Epithelial cell of prostate (primary cell): ENCODE data around the gene CDC42SE1.
"Not testable (repeated sequence)": the region's sequence is repeated elsewhere in the genome, so short reads cannot be mapped to it uniquely, and the experiment has no call there.

ENCODE experiments used
- DNase-seq: peaks from one replicate; pipeline ENCODE4 v3.0.0-alpha.2; 2011; ENCODE audit warnings: low read depth, low spot score
- H3K27ac ChIP-seq: fragments of 450-650 bp; 2 replicates; pipeline ENCODE4 v1.5.1; 2017; ENCODE audit warnings: mild to moderate bottlenecking

The CDC42SE1 gene, protein sequence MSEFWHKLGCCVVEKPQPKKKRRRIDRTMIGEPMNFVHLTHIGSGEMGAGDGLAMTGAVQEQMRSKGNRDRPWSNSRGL

DNA sequence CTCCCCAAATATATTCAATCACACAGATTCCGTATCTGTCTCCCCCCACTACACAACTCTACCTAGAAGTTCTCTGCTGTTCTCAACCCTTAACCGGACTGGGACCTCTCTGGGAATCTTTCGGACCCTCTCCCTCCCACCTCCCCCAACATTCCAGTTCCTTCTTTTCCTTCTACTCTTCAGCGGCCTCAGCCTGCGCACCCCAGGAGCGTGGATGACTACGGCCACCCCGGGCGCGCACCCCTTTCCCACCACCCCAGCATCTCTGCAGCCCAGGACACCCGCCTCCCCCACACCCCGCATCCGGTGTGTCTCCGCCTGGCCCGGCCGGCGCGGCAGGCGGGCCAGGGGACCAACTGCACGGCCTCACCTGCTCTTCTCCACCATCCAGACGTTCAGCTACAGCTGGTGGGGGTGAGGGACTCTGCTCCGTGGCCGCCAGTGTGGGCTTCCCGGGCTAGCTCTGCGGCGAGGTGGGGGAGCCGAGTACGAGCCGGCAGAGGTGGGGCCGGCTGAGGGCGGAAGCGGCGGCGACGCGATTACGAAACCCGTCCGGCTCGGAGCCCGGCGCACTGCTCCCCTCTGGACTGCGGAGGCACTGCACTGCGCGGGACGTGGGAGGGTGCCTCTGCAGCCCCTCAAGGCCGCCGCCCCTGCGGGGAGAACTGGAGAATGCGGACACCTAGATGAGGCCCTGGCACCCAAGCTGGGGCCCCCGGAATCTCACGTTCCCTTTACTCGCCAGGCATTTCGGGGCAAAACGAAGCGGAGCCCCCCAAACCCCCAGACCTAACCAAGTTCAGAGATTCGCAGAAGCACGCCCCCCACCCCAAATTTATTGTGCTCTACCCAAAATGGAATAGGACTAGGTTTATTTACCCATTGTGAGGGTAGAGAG lies at the start of gene CDC42SE1:
TSS of gene CDC42SE1 (minus strand) at position 514 of the 898 bp plus-strand sequence. CDS start 3,892 bp downstream, outside the sequence.
- H3K27ac ChIP-seq, result peak within 1 kb of the TSS; percentile 97
- no peak for DNase-seq

DNA sequence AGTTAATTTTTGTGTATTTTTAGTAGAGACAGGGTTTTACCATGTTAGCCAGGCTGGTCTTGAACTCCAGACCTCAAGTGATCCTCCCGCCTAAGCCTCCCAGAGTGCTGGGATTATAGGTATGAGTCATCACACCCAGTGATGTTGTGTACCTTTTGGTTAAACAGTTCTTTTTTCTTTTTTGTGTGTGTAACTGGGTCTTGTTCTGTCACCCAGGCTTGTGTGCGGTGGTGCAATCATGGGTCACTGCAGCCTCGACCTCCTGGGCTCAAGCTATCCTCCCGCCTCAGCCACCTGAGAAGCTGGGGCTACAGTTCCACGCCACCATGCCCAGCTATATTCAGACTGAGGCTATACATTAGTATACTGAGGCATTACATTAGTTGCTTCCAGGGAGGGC lies 48.9 kb upstream of the CDC42SE1 start:
- no peak overlapping the region for H3K27ac ChIP-seq
- no peak for DNase-seq

DNA sequence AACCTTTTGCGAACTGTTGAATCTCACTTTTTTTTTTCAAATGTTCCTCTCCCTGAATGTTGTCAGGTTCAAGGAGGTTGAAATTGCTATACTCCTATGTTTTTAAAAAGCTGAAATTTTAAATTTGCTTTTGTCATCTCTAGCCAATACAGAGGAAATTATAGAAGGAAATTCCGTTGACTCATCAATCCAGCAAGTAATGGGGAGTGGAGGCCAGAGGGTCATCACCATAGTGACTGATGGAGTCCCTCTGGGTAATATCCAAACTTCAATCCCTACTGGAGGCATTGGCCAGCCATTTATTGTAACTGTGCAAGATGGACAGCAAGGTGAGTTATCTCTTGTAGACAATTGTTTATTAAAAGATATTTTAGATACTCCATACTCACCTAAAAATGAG lies 47.5 kb upstream of the CDC42SE1 start:
- no peak for DNase-seq
- no peak overlapping the region for H3K27ac ChIP-seq

DNA sequence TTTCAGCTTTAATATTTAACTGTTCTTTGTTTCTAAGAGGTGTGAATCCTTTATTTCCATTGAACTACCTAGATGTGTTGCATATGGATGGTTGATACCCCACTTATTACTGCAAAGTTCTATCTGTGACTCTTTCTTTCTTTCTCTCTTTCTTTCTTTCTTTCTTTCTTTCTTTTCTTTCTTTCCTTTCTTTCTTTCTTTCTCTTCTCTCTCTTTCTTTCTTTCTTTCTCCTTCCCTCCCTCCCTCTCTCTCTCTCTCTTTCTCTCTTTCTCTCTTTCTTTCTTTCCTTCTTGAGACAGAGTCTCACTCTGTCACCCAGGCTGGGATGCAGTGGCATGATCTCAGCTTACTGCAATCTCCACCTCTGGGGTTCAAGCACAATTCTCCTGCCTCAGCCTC lies 45.2 kb upstream of the CDC42SE1 start:
- DNase-seq, result no peak

DNA sequence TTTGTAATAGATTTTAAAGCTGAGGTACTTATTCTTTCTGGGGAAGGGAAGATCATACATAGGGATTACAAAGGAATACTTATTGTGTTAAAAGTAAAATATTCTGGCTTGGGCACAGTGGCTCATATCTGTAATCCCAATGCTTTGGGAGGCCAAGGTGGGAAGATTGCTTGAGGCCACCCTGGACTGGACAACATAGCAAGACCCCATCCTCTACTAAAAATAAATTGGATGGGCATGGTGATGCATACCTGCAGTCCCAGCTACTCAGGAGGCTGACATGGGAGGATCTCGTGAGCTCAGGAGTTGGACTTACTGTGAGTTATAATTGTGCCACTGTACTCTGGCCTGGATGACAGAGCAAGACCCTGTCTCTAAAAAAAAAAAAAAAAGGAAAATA lies 38.7 kb upstream of the CDC42SE1 start:
- no peak for DNase-seq
- no peak overlapping the region for H3K27ac ChIP-seq

More for the DNA sequence above, 45.2 kb upstream of the CDC42SE1 start:
- no peak overlapping the region for H3K27ac ChIP-seq

DNA sequence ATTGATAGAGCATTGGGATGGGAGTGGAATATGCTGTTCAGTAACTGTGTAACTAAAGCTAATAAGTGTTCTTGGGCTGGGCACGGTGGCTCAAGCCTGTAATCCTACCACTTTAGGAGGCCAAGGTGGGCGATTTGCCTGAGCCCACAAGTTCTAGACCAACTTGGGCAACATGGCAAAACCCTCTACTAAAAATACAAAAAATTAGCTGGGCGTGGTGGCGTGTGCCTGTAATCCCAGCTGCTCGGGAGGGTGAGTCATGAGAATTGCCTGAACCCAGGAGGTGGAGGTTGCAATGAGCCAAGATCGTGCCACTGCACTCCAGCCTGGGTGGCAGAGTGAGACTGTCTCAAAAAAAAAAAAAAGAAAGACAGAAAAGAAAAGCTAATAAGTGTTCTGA lies 38.0 kb upstream of the CDC42SE1 start:
- DNase-seq, H3K27ac ChIP-seq: not testable (repeated sequence)

DNA sequence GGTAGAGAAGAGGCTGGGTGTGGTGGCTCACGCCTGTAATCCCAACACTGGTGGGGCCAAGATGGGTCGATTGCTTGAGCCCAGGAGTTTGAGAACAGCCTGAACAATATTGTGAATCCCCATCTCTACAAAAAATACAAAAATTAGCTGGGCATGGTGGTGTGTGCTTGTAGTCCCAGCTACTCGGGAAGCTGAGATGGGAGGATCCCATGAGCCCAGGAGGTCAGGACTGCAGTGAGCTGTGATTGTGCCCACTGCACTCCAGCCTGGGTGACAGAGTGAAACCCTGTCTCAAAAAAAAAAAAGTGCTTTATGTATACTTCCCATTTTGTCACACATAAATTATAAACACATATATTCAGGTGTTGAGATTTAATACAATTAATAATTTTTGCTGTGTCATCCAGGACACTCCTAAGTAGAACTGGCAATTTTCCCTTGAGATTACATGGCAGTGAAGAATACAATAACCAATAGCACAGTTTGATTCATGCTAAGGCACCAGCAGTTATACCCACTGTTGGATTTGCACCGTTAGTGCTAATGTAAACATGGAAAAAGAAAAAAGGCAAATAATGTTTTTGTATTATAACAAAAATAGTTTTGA lies 26.6 kb upstream of the CDC42SE1 start:
- DNase-seq, result no peak
- no peak overlapping the region for H3K27ac ChIP-seq

DNA sequence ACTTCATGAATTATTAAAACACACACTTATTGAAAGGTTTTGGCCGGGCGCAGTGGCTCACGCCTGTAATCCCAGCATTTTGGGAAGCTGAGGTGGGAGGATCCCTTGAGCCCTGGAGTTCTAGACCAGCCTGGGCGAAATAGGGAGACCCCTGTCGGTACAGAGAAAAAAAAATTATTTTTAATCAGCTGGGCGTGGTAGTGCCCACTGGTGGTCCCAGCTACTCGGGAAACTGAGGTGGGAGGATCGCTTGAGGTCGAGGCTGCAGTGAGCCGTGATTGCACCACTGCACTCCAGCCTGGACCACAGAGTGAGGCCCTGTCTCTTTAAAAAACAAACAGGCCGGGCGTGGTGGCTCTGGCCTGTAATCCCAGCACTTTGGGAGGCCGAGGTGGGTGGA lies 12.8 kb upstream of the CDC42SE1 start:
- no peak for DNase-seq
- no peak overlapping the region for H3K27ac ChIP-seq

DNA sequence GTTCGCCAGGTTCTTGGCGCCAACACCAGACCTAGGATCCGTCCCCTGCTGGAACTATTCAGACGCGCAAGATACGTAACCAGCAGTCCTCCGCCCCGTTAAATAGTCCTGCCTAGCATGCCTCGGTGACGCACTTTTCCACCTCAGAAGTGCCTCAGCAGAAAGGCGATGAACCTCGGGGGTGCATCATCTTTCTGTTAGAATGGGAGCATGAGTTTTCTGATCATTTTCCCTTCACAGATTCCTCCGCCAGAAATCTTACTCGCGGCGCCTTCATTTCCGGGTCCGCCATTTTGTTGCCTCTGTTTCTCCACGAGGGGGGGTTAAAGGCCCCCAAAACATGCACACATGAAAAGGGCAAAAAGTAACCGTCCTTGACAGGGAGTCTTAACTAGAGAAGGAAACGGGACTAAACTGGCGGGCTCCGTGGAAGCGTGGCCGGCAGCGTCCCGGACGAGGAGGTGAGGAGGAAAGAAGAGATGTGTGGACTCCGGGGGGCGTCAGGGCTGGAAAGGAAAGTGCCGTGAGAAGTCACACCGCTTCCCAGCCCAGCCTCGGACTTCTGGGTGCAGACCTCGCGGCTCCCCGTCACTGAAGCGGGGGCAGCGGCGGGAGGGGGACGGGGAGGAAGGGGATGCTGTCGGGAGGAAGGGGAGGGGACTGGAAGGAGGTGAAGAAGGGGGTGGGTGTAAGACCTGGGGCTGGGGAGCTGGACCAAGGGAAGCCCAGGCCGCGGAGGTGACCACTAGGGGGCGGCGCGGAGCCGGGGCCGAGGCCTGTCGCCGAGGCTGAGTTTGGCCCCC lies 11.3 kb upstream of the CDC42SE1 start, which contains the start of gene GABPB2:
TSS of gene GABPB2 (plus strand) at position 288 of the 803 bp plus-strand sequence. CDS start 17,429 bp downstream, outside the sequence.
- H3K27ac ChIP-seq, result peak within 1 kb of the TSS; percentile 96
- DNase-seq, result peak; percentile 79

DNA sequence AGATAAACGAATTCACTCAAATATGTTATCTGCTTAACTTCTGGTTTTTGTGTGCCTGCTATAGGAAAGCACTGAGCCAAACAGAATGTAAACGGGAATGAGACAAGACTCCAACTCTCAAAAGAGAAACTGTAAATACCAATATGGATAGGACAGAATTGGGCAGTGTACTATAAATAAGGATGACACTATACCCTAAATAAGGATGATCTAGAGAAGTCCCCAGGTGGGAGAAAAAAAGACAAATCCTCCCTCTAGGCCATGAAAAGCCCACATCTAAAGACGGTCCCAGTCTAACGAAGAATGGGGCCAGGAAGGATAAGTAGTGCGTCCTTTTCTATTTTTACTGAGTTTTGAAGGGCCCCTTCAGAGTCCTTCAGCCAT lies 9.7 kb upstream of the CDC42SE1 start:
- no peak for DNase-seq
- peak overlapping the region; percentile 96 for H3K27ac ChIP-seq

DNA sequence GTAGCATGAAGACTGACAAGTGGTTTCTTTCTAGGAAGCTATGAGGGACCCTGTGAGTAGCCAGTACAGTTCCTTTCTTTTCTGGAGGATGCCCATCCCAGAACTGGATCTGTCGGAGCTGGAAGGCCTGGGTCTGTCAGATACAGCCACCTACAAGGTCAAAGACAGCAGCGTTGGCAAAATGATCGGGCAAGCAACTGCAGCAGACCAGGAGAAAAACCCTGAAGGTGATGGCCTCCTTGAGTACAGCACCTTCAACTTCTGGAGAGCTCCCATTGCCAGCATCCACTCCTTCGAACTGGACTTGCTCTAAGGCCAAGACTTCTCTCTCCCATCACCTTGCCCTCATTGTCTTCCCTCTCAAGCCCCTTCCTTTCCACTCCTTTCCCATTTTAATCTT lies 7.8 kb upstream of the CDC42SE1 start:
- no peak for DNase-seq
- no peak overlapping the region for H3K27ac ChIP-seq

DNA sequence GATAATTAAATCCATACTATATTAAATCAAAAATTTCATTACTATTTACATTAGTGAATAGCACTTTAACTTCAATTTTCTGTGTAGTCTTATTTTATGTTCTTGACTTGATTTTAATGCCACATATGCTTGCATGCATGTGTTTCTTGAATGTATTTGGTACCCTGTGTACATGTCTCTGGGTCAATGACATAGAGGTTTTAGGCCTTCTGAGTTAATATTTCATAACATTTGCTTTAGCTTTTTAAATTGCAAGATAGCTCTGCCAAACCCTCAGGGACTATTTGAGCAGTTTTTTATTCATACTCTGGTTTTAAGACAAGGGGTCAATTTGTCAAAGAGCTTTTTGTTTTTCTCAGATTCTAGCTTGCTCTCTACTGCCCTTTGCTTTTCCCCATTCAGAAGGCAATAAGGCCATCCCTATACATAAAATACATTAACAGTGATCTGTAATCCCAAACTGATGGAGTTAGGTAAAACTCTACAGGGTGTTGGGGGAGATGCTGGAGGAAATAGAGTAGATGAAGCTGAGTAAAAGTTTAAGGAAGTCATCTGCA lies 5.7 kb upstream of the CDC42SE1 start:
- no peak for DNase-seq
- no peak overlapping the region for H3K27ac ChIP-seq

DNA sequence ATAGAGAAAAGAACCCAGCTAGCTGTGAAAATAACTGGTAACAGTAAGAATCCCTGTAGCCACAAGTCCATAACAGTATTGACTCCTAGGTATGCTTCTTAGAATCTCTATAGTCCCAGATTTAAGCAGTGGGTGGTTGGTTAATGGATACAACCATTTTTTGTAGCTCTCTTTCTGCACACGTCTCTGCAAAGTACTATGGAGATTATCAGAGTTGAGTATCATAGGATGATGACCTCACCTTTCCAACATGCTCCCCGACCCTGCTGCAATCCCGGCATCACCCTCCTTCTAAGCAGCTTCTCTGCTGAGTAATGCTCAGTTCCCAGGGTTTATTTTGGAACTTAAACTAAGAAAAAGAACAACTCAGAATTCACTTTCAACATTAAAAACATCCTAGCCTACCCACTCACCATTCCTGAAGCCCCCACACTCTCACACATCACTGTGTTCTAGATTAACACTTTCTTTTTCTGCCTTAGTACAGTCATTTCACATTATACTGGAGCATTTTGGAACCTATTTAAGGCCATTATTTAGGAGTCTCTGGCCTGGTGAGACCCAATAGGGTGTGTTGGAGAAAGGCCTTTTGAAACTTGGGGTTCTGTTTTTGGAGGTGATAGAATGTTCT lies 3.4 kb upstream of the CDC42SE1 start:
- no peak for DNase-seq
- peak overlapping the region; percentile 97 for H3K27ac ChIP-seq

DNA sequence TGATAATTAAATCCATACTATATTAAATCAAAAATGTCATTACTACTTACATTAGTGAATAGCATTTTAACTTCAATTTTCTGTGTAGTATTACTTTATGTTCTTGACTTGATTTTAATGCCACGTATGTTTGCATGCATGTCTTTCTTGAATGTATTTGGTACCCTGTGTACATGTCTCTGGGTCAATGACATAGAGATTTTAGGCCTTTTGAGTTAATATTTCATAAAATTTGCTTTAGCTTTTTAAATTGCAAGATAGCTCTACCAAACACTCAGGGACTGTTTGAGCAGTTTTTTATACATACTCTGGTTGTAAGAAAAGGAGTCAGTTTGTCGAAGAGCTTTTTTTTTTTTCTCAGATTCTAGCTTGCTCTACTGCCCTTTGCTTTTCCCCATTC lies 2.3 kb upstream of the CDC42SE1 start:
- peak overlapping the region; percentile 97 for H3K27ac ChIP-seq
- no peak for DNase-seq

DNA sequence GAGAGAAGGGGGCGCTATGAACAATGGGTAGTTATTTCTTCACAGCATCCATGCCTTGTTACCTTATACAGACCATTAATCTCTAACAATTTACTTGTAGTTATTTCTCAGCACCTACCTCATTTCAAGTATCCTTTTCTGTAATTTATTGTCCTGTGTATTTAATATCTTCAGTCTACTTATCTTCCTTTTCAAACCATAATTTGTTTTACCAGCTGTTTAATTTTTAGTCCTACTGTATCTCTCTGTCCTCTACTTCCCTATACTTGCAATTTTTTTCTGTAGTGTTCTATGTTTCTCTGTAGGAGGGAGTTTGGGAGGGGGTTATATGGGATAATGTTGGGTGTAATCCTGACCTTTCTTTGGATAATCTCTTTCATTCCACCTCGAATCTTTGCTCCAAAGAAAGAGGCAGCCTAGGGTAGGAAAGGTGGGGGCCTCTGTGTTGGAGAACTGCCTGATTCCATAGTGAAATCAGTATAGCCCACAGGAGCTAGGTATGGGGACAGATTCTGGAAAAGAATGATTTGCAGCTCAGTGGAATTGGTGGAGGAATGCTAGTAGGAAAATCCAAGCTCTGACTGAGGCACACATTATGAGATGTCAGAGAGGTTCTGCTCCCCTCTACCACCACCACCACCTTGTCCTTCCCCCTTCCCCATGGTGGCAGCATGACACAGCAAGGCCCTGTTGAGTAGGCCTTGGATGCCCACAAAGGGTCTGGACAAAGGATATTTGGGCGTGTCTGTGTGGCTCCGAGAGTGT lies 1.4 kb upstream of the CDC42SE1 start:
- H3K27ac ChIP-seq, result peak overlapping the region; percentile 97
- DNase-seq, result no peak

DNA sequence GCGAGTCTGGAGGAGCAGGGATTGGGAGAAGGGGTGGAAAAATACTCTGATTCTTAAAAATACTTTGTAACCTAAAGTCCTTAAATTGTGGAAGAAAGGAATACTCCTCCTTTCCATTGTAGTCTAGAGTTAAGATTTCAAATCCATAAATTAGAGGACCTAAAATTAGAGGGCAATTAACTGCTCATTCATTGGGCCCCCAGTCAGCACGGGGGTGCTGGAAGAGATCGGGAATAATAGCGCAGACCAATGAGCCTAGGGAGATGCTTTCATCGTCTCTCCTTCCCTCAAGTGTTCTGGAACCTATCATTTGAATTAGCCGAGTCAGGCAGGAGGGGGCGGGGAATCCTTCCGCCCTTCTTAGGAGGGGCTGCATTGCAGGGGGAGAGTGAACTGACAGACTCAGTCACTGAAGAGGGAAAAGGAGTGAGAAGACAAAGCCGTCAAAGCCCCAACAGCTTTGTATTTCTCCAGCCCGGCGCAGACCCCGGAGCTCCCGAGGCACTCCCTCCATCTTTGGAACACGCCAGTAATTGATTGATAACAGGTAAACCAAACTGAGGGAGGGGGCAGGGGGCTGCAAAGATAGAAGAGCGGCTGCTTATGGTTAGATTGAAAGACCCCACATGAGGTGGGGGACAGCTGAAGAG lies 710 bp upstream of the CDC42SE1 start, which contains the start of gene MLLT11:
TSS of gene MLLT11 (plus strand) at position 391 of the 650 bp plus-strand sequence. CDS start 6,828 bp downstream, outside the sequence.
- DNase-seq, result no peak
- H3K27ac ChIP-seq, result peak within 1 kb of the TSS; percentile 97

DNA sequence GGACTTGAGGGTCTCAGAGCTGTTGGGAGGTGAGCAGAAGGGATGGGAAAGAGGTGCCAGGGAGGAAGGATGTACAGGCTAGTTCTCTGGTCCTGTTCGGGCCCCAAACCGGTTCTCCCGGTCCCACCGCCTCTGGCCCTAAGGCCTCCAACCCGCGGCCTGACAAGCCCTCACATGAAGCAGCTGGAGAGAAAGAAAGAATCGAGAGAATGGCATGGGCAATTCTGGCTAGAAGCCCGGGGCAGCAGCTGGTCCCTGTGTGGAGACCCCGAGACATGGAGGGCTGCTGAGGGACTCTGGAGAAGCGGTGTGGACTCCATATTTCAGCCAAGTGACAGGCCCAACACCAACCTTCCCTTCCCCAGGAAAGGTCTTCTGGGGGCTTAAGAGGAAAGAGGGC lies 730 bp downstream of the CDC42SE1 start:
- peak; percentile 70 for DNase-seq
- H3K27ac ChIP-seq, result peak overlapping the region; percentile 97

DNA sequence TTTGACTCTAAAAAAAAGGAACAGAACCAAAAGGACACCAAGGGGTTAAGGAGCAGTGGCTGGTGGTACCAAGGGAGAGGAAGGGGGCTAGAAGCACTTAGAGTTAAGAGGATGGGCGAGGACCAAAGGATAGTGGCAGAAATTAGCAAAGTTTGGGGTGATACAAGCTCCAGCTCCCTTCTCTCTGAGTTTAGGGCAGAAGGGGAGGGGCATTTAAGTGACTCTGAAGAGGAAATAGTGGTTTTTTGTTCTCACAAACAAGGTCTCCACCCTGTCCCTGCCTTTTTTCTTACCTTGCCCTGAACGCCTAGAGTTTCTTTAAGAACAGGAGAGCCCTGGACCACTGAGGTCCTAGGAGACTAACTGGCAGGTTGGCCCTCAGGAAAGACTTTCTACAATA lies 3.3 kb downstream of the CDC42SE1 start:
- peak overlapping the region; percentile 97 for H3K27ac ChIP-seq
- no peak for DNase-seq
